Kidney capillary endothelial cell (primary cell): ENCODE results near the gene HTR3D.
A peak's percentile ranks its signal among the peaks of the same experiment; 100 is the strongest.
"Not testable (repeated sequence)": the region's sequence is repeated elsewhere in the genome, so short reads cannot be mapped to it uniquely, and the experiment has no call there.

ENCODE experiments used
- DNase-seq: peaks from one replicate; pipeline ENCODE4 v3.0.0-alpha.2; 2018; ENCODE audit warnings: low spot score

Gene HTR3D

GRCh38 chr3:184071142-184071541 is 39.6 kb downstream of the HTR3D start:
- not testable (repeated sequence) for DNase-seq

- DNase-seq: no peak
Measured at GRCh38 chr3:184073621-184074020, 42.1 kb downstream of the HTR3D start.

- DNase-seq: no peak
Measured at GRCh38 chr3:184075901-184076300, 44.4 kb downstream of the HTR3D start.

GRCh38 chr3:184077881-184078280 is 46.3 kb downstream of the HTR3D start:
- DNase-seq: no peak

GRCh38 chr3:184078851-184079250 is 47.3 kb downstream of the HTR3D start:
- no peak for DNase-seq

GRCh38 chr3:184081116-184081830 is 49.7 kb downstream of the HTR3D start:
- no peak for DNase-seq

GRCh38 chr3:184082034-184082433 is 50.5 kb downstream of the HTR3D start:
- no peak for DNase-seq

GRCh38 chr3:184082465-184082864 is 50.9 kb downstream of the HTR3D start:
- no peak for DNase-seq

- DNase-seq: peak; percentile 61
Measured at GRCh38 chr3:184085389-184085852, 53.9 kb downstream of the HTR3D start.
